ENCODE measurements around the gene DR1.

DNA sequence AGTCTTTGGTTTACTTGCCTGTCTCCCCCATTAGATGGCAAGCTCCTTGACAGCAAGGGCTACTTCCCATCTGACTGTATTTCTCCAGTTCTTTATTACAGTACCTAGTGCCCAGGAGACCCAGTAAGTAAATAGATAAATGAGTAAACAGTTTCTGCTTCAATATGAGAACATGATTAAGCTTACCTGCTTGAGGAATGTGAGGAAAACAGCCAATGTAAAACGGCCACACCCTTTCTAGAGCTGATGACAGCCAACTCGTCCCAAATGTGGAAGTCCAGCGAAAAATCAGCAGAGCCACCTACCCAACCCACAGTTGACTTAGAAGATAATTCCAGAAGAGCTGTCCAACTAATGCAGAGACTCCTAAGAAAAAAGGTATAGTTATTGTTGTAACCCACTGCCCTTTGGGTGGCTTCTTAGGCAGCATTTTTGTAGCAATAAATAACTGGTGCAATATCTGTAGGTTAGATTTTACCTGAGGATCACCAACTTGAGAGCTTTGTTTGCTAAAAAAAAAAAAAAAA is 6.5 kb upstream of the DR1 start:
- TF ChIP-seq POLR2A (IDR thresholded peaks at IDR 0.05; ENCODE audit: low read depth, low read length) (no peak), CHD1 (IDR thresholded peaks at IDR 0.05; ENCODE audit: low read depth, low read length) (no peak), MAFK (IDR thresholded peaks at IDR 0.05; ENCODE audit: low read depth, low read length) (no peak), NFE2L2 (IDR thresholded peaks at IDR 0.05; ENCODE audit: low read depth, low read length) (no peak), MAZ (IDR thresholded peaks at IDR 0.05; ENCODE audit: borderline replicate concordance, low read depth, low read length) (no peak), RFX5 (IDR thresholded peaks at IDR 0.05; ENCODE audit: low read depth, low read length) (no peak), SMC3 (IDR thresholded peaks at IDR 0.05; ENCODE audit: low read depth, low read length) (no peak)
- TF ChIP-seq, protein P1, sequence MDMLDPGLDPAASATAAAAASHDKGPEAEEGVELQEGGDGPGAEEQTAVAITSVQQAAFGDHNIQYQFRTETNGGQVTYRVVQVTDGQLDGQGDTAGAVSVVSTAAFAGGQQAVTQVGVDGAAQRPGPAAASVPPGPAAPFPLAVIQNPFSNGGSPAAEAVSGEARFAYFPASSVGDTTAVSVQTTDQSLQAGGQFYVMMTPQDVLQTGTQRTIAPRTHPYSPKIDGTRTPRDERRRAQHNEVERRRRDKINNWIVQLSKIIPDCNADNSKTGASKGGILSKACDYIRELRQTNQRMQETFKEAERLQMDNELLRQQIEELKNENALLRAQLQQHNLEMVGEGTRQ (IDR thresholded peaks at IDR 0.05; ENCODE audit: low read depth, low read length), result no peak
- TF ChIP-seq, protein P2, sequence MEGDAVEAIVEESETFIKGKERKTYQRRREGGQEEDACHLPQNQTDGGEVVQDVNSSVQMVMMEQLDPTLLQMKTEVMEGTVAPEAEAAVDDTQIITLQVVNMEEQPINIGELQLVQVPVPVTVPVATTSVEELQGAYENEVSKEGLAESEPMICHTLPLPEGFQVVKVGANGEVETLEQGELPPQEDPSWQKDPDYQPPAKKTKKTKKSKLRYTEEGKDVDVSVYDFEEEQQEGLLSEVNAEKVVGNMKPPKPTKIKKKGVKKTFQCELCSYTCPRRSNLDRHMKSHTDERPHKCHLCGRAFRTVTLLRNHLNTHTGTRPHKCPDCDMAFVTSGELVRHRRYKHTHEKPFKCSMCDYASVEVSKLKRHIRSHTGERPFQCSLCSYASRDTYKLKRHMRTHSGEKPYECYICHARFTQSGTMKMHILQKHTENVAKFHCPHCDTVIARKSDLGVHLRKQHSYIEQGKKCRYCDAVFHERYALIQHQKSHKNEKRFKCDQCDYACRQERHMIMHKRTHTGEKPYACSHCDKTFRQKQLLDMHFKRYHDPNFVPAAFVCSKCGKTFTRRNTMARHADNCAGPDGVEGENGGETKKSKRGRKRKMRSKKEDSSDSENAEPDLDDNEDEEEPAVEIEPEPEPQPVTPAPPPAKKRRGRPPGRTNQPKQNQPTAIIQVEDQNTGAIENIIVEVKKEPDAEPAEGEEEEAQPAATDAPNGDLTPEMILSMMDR (conservative IDR thresholded peaks at IDR 0.05; ENCODE audit: low read depth, low read length), result no peak
